Measurements from ENCODE around the gene LAD1.

- no peak for TF ChIP-seq CTCF (IDR thresholded peaks at IDR 0.05; ENCODE audit: low read length)
- no peak for TF ChIP-seq EZH2 (IDR thresholded peaks at IDR 0.05; ENCODE audit: borderline replicate concordance, low read length)
Measured at GRCh38 chr1:201371792-201372191, 27.3 kb downstream of the LAD1 start.

Data from OCI-LY1 (cell line).